Right renal cortex interstitium (tissue), 3 donors: ENCODE results near the gene PHC1. TPM values are rescaled to one million over a fixed set of nuclear protein-coding genes. Genes with fewer than 3 reads are reported as not detected.

Experiments used
- DNase-seq, 3 donors: peaks; one replicate each; pipeline ENCODE4 v3.0.0-alpha.2; 2013; ENCODE audit warnings: low read depth in 3 of 3, low spot score in 2 of 3
- polyA plus RNA-seq, 3 donors: library from polyadenylated mRNA; unstranded; fragments of 120-200 nt; gene quantifications; one replicate each; pipeline ENCODE4 v1.2.1, GENCODE V29; 2013; ENCODE audit not compliant: insufficient read length in 3 of 3

Gene PHC1
- polyA plus RNA-seq, 3 donors: 61.1 to 71.4 (median 63.3) TPM

- peak in 1 of 3 donors; percentile 19 for DNase-seq
These were observed 34.5 kb downstream of the PHC1 start for GRCh38 chr12:8948701-8949341.

- peak; percentile 89 to 91 (median 90) for DNase-seq
These were observed 35.3 kb downstream of the PHC1 start, which contains the start of gene M6PR for GRCh38 chr12:8949342-8950220. Gene M6PR, minus strand, starts transcription at chr12:8949645. Its CDS starts 3,241 bp downstream, at chr12:8946404.

GRCh38 chr12:8950221-8950527 is 35.9 kb downstream of the PHC1 start:
- DNase-seq: peak in 1 of 3 donors; percentile 48

- DNase-seq: no peak
These were observed 36.6 kb downstream of the PHC1 start for GRCh38 chr12:8950702-8951478.

- DNase-seq: no peak
These were observed 37.4 kb downstream of the PHC1 start for GRCh38 chr12:8951744-8952143.

- DNase-seq: no peak
These were observed 39.6 kb downstream of the PHC1 start for GRCh38 chr12:8953773-8954402.

- no peak for DNase-seq
These were observed 41.8 kb downstream of the PHC1 start for GRCh38 chr12:8956073-8956472.

GRCh38 chr12:8956772-8957171 is 42.5 kb downstream of the PHC1 start:
- DNase-seq: no peak

GRCh38 chr12:8957561-8957960 is 43.3 kb downstream of the PHC1 start:
- no peak for DNase-seq

- no peak for DNase-seq
These were observed 43.8 kb downstream of the PHC1 start for GRCh38 chr12:8958066-8958465.

GRCh38 chr12:8960176-8960575 is 45.9 kb downstream of the PHC1 start:
- no peak for DNase-seq

- DNase-seq: no peak
These were observed 54.5 kb downstream of the PHC1 start for GRCh38 chr12:8968761-8969160.

GRCh38 chr12:8969861-8970411 is 55.6 kb downstream of the PHC1 start:
- DNase-seq: no peak

- DNase-seq: no peak
These were observed 56.1 kb downstream of the PHC1 start for GRCh38 chr12:8970432-8970831.

GRCh38 chr12:8980137-8980536 is 65.8 kb downstream of the PHC1 start:
- DNase-seq: no peak

- no peak for DNase-seq
These were observed 71.0 kb downstream of the PHC1 start for GRCh38 chr12:8985213-8985754.

- no peak for DNase-seq
These were observed 72.9 kb downstream of the PHC1 start for GRCh38 chr12:8987163-8987562.

GRCh38 chr12:8987685-8988084 is 73.4 kb downstream of the PHC1 start:
- DNase-seq: no peak

- DNase-seq: no peak
These were observed 75.1 kb downstream of the PHC1 start, which contains the start of gene KLRG1 for GRCh38 chr12:8989413-8989812. Gene KLRG1, plus strand, starts transcription at chr12:8989546. Its CDS starts 90 bp downstream, at chr12:8989636.
